GM12873 (cell line): ENCODE results near the gene BST1.

Source experiments
- TF ChIP-seq, protein P1 (sequence below): IDR thresholded peaks from 2 replicates; pipeline ENCODE4 v1.5.1; 2012; ENCODE audit warnings: low read depth, mild to moderate bottlenecking, moderate library complexity, low read length, control low read depth; ENCODE audit not compliant: insufficient read depth; ENCODE audit errors: missing control alignments

Gene BST1

GRCh38 chr4:15737255-15737654 is 34.4 kb downstream of the BST1 start:
- TF ChIP-seq, protein P1, sequence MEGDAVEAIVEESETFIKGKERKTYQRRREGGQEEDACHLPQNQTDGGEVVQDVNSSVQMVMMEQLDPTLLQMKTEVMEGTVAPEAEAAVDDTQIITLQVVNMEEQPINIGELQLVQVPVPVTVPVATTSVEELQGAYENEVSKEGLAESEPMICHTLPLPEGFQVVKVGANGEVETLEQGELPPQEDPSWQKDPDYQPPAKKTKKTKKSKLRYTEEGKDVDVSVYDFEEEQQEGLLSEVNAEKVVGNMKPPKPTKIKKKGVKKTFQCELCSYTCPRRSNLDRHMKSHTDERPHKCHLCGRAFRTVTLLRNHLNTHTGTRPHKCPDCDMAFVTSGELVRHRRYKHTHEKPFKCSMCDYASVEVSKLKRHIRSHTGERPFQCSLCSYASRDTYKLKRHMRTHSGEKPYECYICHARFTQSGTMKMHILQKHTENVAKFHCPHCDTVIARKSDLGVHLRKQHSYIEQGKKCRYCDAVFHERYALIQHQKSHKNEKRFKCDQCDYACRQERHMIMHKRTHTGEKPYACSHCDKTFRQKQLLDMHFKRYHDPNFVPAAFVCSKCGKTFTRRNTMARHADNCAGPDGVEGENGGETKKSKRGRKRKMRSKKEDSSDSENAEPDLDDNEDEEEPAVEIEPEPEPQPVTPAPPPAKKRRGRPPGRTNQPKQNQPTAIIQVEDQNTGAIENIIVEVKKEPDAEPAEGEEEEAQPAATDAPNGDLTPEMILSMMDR, result peak; percentile 15

DNA sequence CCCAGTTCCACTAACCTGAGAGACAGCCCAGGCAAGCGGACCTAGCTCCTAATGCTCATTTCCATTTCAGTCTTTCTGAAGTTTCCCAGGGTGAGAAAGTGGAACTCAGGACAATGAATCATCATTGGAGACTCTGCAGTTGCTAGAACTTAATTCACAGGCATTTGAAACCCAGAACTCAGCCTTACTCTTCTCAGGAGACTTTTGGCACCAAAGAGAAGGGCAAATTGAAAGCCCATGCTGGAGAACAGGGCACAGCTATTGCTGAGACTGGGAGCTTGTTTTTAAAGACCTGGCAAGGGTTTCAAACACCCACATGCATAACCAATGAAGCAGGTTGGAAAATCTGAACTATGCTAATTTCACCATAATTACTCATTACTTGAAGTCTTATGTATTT is 36.0 kb downstream of the BST1 start:
- TF ChIP-seq, protein P1, result no peak

DNA sequence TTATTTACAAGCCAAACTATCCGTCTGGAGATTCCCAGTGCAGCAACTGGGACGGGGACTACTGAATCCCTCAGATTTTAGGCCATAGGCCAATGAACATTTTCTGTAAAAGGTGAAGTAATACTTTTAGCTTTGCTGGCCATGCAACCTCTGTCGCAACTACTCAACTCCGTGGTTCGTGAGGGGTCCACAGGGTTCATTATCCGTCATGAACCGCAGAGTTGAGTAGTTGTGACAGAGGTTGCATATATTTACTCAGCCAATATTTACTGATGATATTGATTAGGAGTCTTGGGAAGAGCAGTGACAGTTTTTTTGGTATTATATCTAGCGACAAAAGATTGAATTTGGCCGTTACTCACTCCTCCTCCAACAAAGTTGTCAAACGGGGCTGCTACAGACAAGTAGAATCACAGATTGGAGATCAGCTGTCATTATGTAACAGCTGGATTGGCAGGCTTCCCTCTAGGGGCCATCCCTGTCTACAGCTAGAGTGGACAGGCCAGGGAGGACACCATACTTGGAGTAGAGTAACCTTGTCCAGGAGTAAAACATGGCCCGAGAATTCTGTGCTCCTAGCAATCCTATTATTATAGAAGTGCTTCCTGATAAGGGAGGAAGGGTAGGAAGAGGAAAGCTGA is 38.0 kb downstream of the BST1 start:
- TF ChIP-seq, protein P1, result no peak

DNA sequence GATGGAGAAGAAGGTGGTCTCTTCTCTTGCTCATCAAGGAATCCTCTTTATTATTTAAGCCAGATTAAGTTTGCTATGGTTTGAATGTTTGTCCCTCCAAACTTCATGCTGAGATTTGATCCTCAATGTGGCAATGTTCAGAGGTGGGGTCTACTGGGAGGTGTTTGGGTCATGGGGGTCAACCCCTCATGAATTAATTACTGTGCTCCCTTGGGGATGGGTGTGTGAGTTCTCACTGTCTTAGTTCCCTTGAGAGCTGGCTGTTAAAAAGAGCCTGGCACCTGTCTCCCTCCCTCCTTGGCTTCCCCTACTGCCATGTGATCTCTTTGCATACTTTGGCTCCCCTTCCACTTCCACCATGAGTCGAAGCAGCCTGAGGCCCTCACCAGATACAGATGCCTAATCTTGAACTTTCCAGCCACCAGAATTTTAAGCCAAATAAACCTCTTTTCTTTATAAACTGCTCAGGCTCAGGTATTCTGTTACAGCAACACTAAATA is 39.3 kb downstream of the BST1 start:
- TF ChIP-seq, protein P1, result no peak

DNA sequence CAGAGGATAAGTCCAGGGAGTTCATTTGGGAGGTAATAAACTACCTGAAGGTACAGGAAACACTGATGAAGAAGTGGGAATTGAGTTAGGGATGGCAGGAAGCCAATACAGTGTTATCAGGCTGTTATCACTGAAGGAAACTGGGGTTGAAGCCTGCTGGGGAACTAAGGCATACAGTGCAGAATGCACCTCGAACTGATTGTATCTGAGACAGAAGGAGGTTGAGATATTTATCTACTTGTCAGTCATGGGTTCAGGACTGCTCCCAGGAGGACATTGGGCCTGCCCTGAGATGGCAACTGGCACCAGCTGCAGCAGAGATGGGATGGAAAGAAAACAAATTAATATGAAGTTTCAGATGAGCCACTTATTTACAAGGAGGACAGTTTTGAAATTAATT is 39.8 kb downstream of the BST1 start:
- TF ChIP-seq, protein P1, result no peak

- TF ChIP-seq, protein P1, result no peak
Observed at GRCh38 chr4:15744016-15744545, 41.2 kb downstream of the BST1 start.

GRCh38 chr4:15746110-15746509 is 43.2 kb downstream of the BST1 start:
- TF ChIP-seq, protein P1, result no peak
